ENCODE data around the gene NKX3-2. TPM values are rescaled to one million over a fixed set of nuclear protein-coding genes. Genes with fewer than 3 reads are reported as not detected.

The NKX3-2 gene
- total and polyA plus RNA-seq, 9 of the 15 experiments (the other 6 are each of a cell fraction or from before 2014, with no cell fraction given), result 0.03 to 0.81 (median 0.27) TPM; not detected in 1

GRCh38 chr4:13548984-13549546, 4.8 kb upstream of the NKX3-2 start (continued):
- TF ChIP-seq MIER1 (IDR thresholded peaks at IDR 0.05; ENCODE audit: low read depth), result no peak
- TF ChIP-seq CBX8 (IDR thresholded peaks at IDR 0.05; ENCODE audit: borderline replicate concordance, extremely low read depth, low read depth, low read length, poor library complexity, severe bottlenecking), result no peak
- TF ChIP-seq KLF1 (tag; IDR thresholded peaks at IDR 0.05), result no peak
- 0 out of 2 replicates have a peak, but pooled peaks have one; percentile 29 for TF ChIP-seq BHLHE40 (IDR thresholded peaks at IDR 0.05; ENCODE audit: low read length)
- TF ChIP-seq MECOM (CRISPR knock-in tag; IDR thresholded peaks at IDR 0.05), result no peak
- TF ChIP-seq ERF (CRISPR knock-in tag; IDR thresholded peaks at IDR 0.05), result no peak
- TF ChIP-seq KLF10 (CRISPR knock-in tag; IDR thresholded peaks at IDR 0.05), result no peak
- TF ChIP-seq ARID2 (IDR thresholded peaks at IDR 0.05), result peak; percentile 89
- no peak for TF ChIP-seq E2F4 (CRISPR knock-in tag; IDR thresholded peaks at IDR 0.05; ENCODE audit: low read depth)
- TF ChIP-seq ZNF589 (CRISPR knock-in tag; IDR thresholded peaks at IDR 0.05; ENCODE audit: low read depth), result no peak
- TF ChIP-seq EP400 (IDR thresholded peaks at IDR 0.05), result no peak
- no peak for TF ChIP-seq SP1 (CRISPR knock-in tag; IDR thresholded peaks at IDR 0.05)
- TF ChIP-seq BRD9 (IDR thresholded peaks at IDR 0.05; ENCODE audit: low read depth, partially characterized antibody), result no peak
- TF ChIP-seq MAFK (IDR thresholded peaks at IDR 0.05; ENCODE audit: low read length), result no peak
- no peak for TF ChIP-seq ZKSCAN8 (CRISPR knock-in tag; IDR thresholded peaks at IDR 0.05)
- TF ChIP-seq BMI1 (IDR thresholded peaks at IDR 0.05; ENCODE audit: low read length), result no peak
- TF ChIP-seq, protein P1, sequence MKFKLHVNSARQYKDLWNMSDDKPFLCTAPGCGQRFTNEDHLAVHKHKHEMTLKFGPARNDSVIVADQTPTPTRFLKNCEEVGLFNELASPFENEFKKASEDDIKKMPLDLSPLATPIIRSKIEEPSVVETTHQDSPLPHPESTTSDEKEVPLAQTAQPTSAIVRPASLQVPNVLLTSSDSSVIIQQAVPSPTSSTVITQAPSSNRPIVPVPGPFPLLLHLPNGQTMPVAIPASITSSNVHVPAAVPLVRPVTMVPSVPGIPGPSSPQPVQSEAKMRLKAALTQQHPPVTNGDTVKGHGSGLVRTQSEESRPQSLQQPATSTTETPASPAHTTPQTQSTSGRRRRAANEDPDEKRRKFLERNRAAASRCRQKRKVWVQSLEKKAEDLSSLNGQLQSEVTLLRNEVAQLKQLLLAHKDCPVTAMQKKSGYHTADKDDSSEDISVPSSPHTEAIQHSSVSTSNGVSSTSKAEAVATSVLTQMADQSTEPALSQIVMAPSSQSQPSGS (CRISPR knock-in tag; IDR thresholded peaks at IDR 0.05), result no peak
- TF ChIP-seq SFPQ (IDR thresholded peaks at IDR 0.05; ENCODE audit: low read depth, low read length), result no peak
- TF ChIP-seq ZNF696 (CRISPR knock-in tag; conservative IDR thresholded peaks at IDR 0.05), result no peak
- TF ChIP-seq TSC22D4 (tag; IDR thresholded peaks at IDR 0.05), result no peak
- no peak for TF ChIP-seq RHOXF2B (CRISPR knock-in tag; conservative IDR thresholded peaks at IDR 0.05)
- TF ChIP-seq NFYB (IDR thresholded peaks at IDR 0.05; ENCODE audit: extremely low read depth, insufficient read length), result no peak
- no peak for TF ChIP-seq THRAP3 (IDR thresholded peaks at IDR 0.05; ENCODE audit: borderline replicate concordance)
- no peak for TF ChIP-seq ZNF224 (CRISPR knock-in tag; IDR thresholded peaks at IDR 0.05)
- TF ChIP-seq RAD21 (CRISPR knock-in tag; conservative IDR thresholded peaks at IDR 0.05 in 1 of 2, IDR thresholded peaks at IDR 0.05 in 1 of 2), result peak; percentile 93 to 95
- TF ChIP-seq FOS (IDR thresholded peaks at IDR 0.05; ENCODE audit: extremely low read depth, insufficient read length), result no peak
- no peak for TF ChIP-seq ZNF644 (tag; IDR thresholded peaks at IDR 0.05; ENCODE audit: low read depth)
